Measurements from ENCODE around the gene ABL1.

The ABL1 gene

GRCh38 chr9:130854092-130854491 is 19.0 kb downstream of the ABL1 start:
- DNase-seq, result no peak

- DNase-seq, result no peak
Observed at GRCh38 chr9:130854835-130855234, 19.8 kb downstream of the ABL1 start.

- DNase-seq, result no peak
Observed at GRCh38 chr9:130856474-130856873, 21.4 kb downstream of the ABL1 start.

- DNase-seq, result no peak
Observed at GRCh38 chr9:130857864-130858738, 23.0 kb downstream of the ABL1 start.

- DNase-seq, result no peak
Observed at GRCh38 chr9:130858739-130859705, 24.0 kb downstream of the ABL1 start.

GRCh38 chr9:130860458-130861316 is 25.6 kb downstream of the ABL1 start:
- DNase-seq, result no peak

GRCh38 chr9:130861372-130862180 is 26.5 kb downstream of the ABL1 start:
- no peak for DNase-seq

GRCh38 chr9:130862217-130862616 is 27.2 kb downstream of the ABL1 start:
- no peak for DNase-seq

- no peak for DNase-seq
Observed at GRCh38 chr9:130862747-130863146, 27.7 kb downstream of the ABL1 start.

- no peak for DNase-seq
Observed at GRCh38 chr9:130864541-130864940, 29.5 kb downstream of the ABL1 start.

GRCh38 chr9:130865921-130866320 is 30.9 kb downstream of the ABL1 start:
- DNase-seq, result no peak

- peak; percentile 68 for DNase-seq
Observed at GRCh38 chr9:130866474-130866965, 31.5 kb downstream of the ABL1 start.

GRCh38 chr9:130867556-130867955 is 32.5 kb downstream of the ABL1 start:
- DNase-seq, result no peak

- DNase-seq, result no peak
Observed at GRCh38 chr9:130868230-130868629, 33.2 kb downstream of the ABL1 start.

GRCh38 chr9:130869250-130869649 is 34.2 kb downstream of the ABL1 start:
- no peak for DNase-seq

- DNase-seq, result no peak
Observed at GRCh38 chr9:130870491-130871381, 35.7 kb downstream of the ABL1 start.

GRCh38 chr9:130871395-130872062 is 36.5 kb downstream of the ABL1 start:
- DNase-seq, result no peak

GRCh38 chr9:130872093-130872492 is 37.0 kb downstream of the ABL1 start:
- DNase-seq, result no peak

GRCh38 chr9:130872508-130872907 is 37.5 kb downstream of the ABL1 start:
- no peak for DNase-seq
